ENCODE data around the gene MRPL45.

DNA sequence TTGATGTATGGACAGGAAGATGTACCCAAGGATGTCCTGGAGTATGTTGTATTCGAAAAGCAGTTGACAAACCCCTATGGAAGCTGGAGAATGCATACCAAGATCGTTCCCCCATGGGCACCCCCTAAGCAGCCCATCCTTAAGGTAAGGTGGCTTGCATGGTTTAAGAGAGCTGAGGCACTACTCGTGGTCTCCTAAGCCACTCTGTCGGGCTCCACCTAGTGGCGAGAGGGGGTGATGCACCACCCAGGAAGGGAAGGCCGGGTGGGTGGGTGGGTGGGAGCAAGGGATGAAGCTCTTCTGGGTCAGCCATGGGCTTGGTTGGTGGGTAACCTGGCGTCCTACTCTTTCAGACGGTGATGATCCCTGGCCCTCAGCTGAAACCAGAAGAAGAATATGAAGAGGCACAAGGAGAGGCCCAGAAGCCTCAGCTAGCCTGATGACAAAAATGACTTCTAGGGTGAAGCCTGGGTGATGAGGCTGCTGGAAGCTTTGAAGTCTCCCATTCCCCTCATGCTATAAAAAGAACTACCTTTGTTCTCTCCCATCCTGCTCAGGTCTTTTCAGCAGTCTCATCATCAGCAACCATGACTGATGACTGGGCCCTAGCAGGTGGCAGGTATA lies 25.3 kb downstream of the MRPL45 start:
- peak; percentile 24 to 84 (median 48) for TF ChIP-seq CTCF (IDR thresholded peaks at IDR 0.05)
- TF ChIP-seq POLR2A (IDR thresholded peaks at IDR 0.05): no peak

All from uterus (tissue), 2 donors.